ENCODE results near the gene ECPAS.
A peak's percentile ranks its signal among the peaks of the same experiment; 100 is the strongest.

Gene ECPAS

GRCh38 chr9:111458139-111459009, 25.8 kb downstream of the ECPAS start:
- H3K27ac ChIP-seq (ENCODE audit: poor library complexity, severe bottlenecking): no peak overlapping the region
- H3K4me1 ChIP-seq (ENCODE audit: insufficient read depth, poor library complexity, severe bottlenecking): peaks cover 8% of the 10 kb centered on the region
- peaks cover 3% of the 10 kb centered on the region; the same call in 1 of the 2 replicates for H3K36me3 ChIP-seq (ENCODE audit: low read depth)
- DNase-seq (ENCODE audit: low spot score): no peak
- no peak overlapping the region for H3K4me3 ChIP-seq (ENCODE audit: severe bottlenecking)
- H3K9me3 ChIP-seq (ENCODE audit: severe bottlenecking): peaks cover 2% of the 10 kb centered on the region
- TF ChIP-seq CTCF (IDR thresholded peaks at IDR 0.05; ENCODE audit: poor library complexity, severe bottlenecking): no peak
- no peaks in the 10 kb centered on the region for H3K27me3 ChIP-seq (ENCODE audit: insufficient read depth, poor library complexity, severe bottlenecking)
- 0 out of 3 replicates have a peak, but pooled peaks have one; percentile 31 for ATAC-seq (ENCODE audit: low read depth)

- Histone ChIP-seq H3K4me3 (ENCODE audit: severe bottlenecking) (no peak overlapping the region), H3K9me3 (ENCODE audit: severe bottlenecking) (peaks cover 2% of the 10 kb centered on the region), H3K4me1 (ENCODE audit: insufficient read depth, poor library complexity, severe bottlenecking) (peaks cover 8% of the 10 kb centered on the region), H3K36me3 (ENCODE audit: low read depth) (no peaks in the 10 kb centered on the region; the same call in 1 of the 2 replicates), H3K27ac (ENCODE audit: poor library complexity, severe bottlenecking) (no peak overlapping the region), H3K27me3 (ENCODE audit: insufficient read depth, poor library complexity, severe bottlenecking) (no peaks in the 10 kb centered on the region)
- ATAC-seq (ENCODE audit: low read depth): no peak
- no peak for DNase-seq (ENCODE audit: low spot score)
- no peak for TF ChIP-seq CTCF (IDR thresholded peaks at IDR 0.05; ENCODE audit: poor library complexity, severe bottlenecking)
These were observed 27.7 kb downstream of the ECPAS start for GRCh38 chr9:111456529-111456928.

DNA sequence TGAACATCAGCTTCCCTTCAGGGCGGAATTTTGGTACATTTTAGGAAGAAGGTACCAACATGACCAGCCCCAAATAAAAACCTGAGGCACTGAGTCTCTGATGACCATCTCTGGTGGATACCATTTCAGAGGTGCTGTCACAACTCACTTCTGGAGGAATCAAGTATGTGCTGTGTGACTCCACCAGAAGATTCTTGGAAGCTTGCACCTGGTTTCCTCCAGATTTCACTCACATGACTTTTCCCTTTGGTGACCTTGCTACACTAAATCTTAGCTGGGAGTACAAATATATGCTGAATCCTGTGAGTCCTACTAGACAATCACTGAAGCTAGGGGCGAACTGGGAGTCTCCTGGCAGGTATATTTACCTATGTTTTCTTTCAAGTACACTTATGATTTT, 28.5 kb downstream of the ECPAS start:
- Histone ChIP-seq H3K4me3 (ENCODE audit: severe bottlenecking) (no peak overlapping the region), H3K4me1 (ENCODE audit: insufficient read depth, poor library complexity, severe bottlenecking) (peaks cover 8% of the 10 kb centered on the region), H3K27ac (ENCODE audit: poor library complexity, severe bottlenecking) (no peak overlapping the region), H3K36me3 (ENCODE audit: low read depth) (peaks cover 8% of the 10 kb centered on the region), H3K27me3 (ENCODE audit: insufficient read depth, poor library complexity, severe bottlenecking) (no peaks in the 10 kb centered on the region), H3K9me3 (ENCODE audit: severe bottlenecking) (no peaks in the 10 kb centered on the region)
- DNase-seq (ENCODE audit: low spot score) (no peak), ATAC-seq (ENCODE audit: low read depth) (no peak)
- no peak for TF ChIP-seq CTCF (IDR thresholded peaks at IDR 0.05; ENCODE audit: poor library complexity, severe bottlenecking)

DNA sequence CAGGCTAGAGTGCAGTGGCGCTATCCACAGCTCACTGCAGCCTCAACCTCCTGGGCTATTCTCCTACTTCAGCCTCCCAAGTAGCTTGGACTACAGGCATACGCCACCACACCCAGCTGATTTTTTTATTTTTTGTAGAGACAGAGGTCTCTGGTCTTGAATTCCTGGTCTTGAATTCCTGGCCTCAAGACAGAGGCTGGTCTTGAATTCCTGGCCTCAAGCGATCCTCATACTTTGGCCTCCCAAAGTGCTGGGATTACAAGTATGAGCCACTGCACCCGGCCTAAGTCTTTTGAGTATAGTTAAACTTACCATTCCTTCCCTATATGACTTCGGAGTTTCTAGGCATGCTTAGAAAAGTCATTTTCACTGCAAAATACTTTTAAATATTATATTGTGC, 29.4 kb downstream of the ECPAS start:
- H3K9me3 ChIP-seq (ENCODE audit: severe bottlenecking): no peaks in the 10 kb centered on the region
- peaks cover 8% of the 10 kb centered on the region for H3K4me1 ChIP-seq (ENCODE audit: insufficient read depth, poor library complexity, severe bottlenecking)
- H3K27ac ChIP-seq (ENCODE audit: poor library complexity, severe bottlenecking): no peak overlapping the region

More for the DNA sequence above, 29.4 kb downstream of the ECPAS start:
- Histone ChIP-seq H3K27me3 (ENCODE audit: insufficient read depth, poor library complexity, severe bottlenecking) (no peaks in the 10 kb centered on the region), H3K36me3 (ENCODE audit: low read depth) (peaks cover 16% of the 10 kb centered on the region), H3K4me3 (ENCODE audit: severe bottlenecking) (no peak overlapping the region)
- no peak for TF ChIP-seq CTCF (IDR thresholded peaks at IDR 0.05; ENCODE audit: poor library complexity, severe bottlenecking)
- DNase-seq (ENCODE audit: low spot score) (no peak), ATAC-seq (ENCODE audit: low read depth) (no peak)
